Kidney (tissue), 14 donors: ENCODE data around the gene HSF4. TPM values are rescaled to one million over a fixed set of nuclear protein-coding genes. Genes with fewer than 3 reads are reported as not detected.

Source experiments
- DNase-seq, 5 donors: peaks; one replicate each; pipeline ENCODE4 v3.0.0-alpha.2; 2013 to 2020
- FAIRE-seq: peaks from 2 replicates; lab custom pipeline; 2012; peaks lifted over from hg19 to GRCh38; lab: Jason Lieb, UNC
- H3K27ac ChIP-seq, 2 donors: one replicate each; pipeline ENCODE4 v1.7.0; 2013; ENCODE audit warnings: low read depth in 2 of 2, low read length in 2 of 2, inconsistent platforms in 1 of 2
- H3K27me3 ChIP-seq: one replicate; pipeline ENCODE4 v1.7.1; 2013; ENCODE audit warnings: low read length, inconsistent platforms; ENCODE audit not compliant: control insufficient read depth, insufficient read depth
- H3K36me3 ChIP-seq, 3 donors: one replicate each; pipeline versions ENCODE4 v1.7.0 to v1.7.1; 2013; ENCODE audit warnings: low read length in 3 of 3, control low read depth in 1 of 3, inconsistent platforms in 1 of 3; ENCODE audit not compliant: insufficient read depth in 3 of 3, control insufficient read depth in 2 of 3
- H3K4me1 ChIP-seq, 3 donors: one replicate each; pipeline versions ENCODE4 v1.7.0 to v1.7.1; 2013; ENCODE audit warnings: low read length in 3 of 3, inconsistent platforms in 1 of 3, low read depth in 1 of 3; ENCODE audit not compliant: control insufficient read depth in 2 of 3, insufficient read depth in 2 of 3
- H3K4me3 ChIP-seq, 3 donors: one replicate each; pipeline versions ENCODE4 v1.7.0 to v1.8.1; 2013; ENCODE audit warnings: low read length in 3 of 3, control low read depth in 1 of 3, inconsistent platforms in 1 of 3
- H3K9ac ChIP-seq, 3 donors: one replicate each; pipeline versions ENCODE4 v1.7.0 to v1.7.1; 2013; ENCODE audit warnings: low read length in 3 of 3, control low read depth in 1 of 3, inconsistent platforms in 1 of 3
- H3K9me3 ChIP-seq, 3 donors: one replicate each; pipeline versions ENCODE4 v1.7.0 to v1.7.1; 2013; ENCODE audit warnings: low read length in 3 of 3, control low read depth in 1 of 3, inconsistent platforms in 1 of 3; ENCODE audit not compliant: control insufficient read depth in 2 of 3, insufficient read depth in 1 of 3
- CTCF ChIP-seq: IDR thresholded peaks from 3 replicates; pipeline ENCODE4 v1.5.1; 2012; ENCODE audit warnings: mild to moderate bottlenecking, moderate library complexity, borderline replicate concordance; ENCODE audit not compliant: insufficient read depth; ENCODE audit errors: extremely low read depth
- intact Hi-C: fragments of 100-400 bp; cut with DNase I; formaldehyde crosslinking; loops from one replicate; pipeline ENCODE4 v1.11.1; 2022
- polyA plus RNA-seq: library from polyadenylated mRNA; stranded (reverse); fragments of 350-450 nt; fragmentation: Illumina TruSeq; extraction: RNeasy Lipid Tissue Mini Kit (QIAGEN cat#74804); gene quantifications from one replicate; pipeline ENCODE4 v1.2.3, GENCODE V29; 2014; ENCODE audit warnings: low read depth, low replicate concordance; ENCODE audit not compliant: insufficient read depth
- total RNA-seq: library from RNA; stranded (reverse); fragmentation: NEBNext Ultra II Directional; extraction: Animal tissue kit (Norgen Biotek cat#: 25700); gene quantifications from one replicate; pipeline ENCODE4 v1.2.1, GENCODE V29; 2021
- donor health status: control.
- donor health status: control.
- donor health status: control.
- donor health status: control.
- donor health status: control.
- donor health status: DM: yes; HTN: yes; CAD: no.
- donor health status: Normal renal cell carcinoma (clear cell type).

HSF4 gene
- total and polyA plus RNA-seq, 2 donors from 2014 or later: 26.7 to 37.9 TPM

- no peak overlapping the region for H3K27ac ChIP-seq
- H3K4me1 ChIP-seq: peaks cover 0 to 46% (median 6%) of the 10 kb centered on the region in 3 donors
- H3K27me3 ChIP-seq: peaks cover 49% of the 10 kb centered on the region
- H3K36me3 ChIP-seq: no peaks in the 10 kb centered on the region
- H3K4me3 ChIP-seq: peak overlapping the region in 1 of 3 donors; percentile 18
- peak in 4 of 5 donors; percentile 28 to 57 (median 46) for DNase-seq
- no peak for TF ChIP-seq CTCF
- no peak for FAIRE-seq
- H3K9ac ChIP-seq: peak overlapping the region in 1 of 3 donors; percentile 16
- no peaks in the 10 kb centered on the region for H3K9me3 ChIP-seq
- intact Hi-C loops: no loop called here
Observed at GRCh38 chr16:67165121-67166078, 855 bp downstream of the HSF4 start.

DNA sequence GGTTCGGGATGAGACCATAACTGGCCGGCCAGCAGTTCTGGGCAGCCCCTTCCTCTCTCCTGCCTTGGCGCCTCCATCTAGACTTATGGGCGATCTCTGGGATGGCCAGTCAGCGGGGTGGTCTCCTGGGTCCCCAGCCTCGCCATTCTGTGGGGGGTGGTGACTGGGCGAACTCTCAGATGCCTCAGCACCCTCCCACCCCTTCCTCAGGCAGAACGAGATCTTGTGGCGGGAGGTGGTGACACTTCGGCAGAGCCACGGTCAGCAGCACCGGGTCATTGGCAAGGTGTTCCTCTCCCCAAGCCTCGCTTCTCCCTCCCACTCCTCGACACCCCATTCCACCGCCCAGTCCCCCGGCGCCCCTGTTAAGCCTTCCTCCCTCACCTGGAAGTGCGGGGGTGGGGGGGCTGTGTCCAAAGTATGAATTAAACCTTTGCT, 1.6 kb downstream of the HSF4 start:
- H3K4me1 ChIP-seq: peaks cover 0 to 50% (median 7%) of the 10 kb centered on the region in 3 donors

GRCh38 chr16:67166598-67167168, 2.1 kb downstream of the HSF4 start:
- no peaks in the 10 kb centered on the region for H3K36me3 ChIP-seq
- no peak for TF ChIP-seq CTCF
- H3K27me3 ChIP-seq: peaks cover 44% of the 10 kb centered on the region
- no peak for DNase-seq
- peaks cover 0 to 48% (median 4%) of the 10 kb centered on the region in 3 donors for H3K4me1 ChIP-seq
- no peak overlapping the region for H3K27ac ChIP-seq
- no peak overlapping the region for H3K4me3 ChIP-seq
- H3K9ac ChIP-seq: no peak overlapping the region
- intact Hi-C loops: no loop called here
- no peak for FAIRE-seq
- no peaks in the 10 kb centered on the region for H3K9me3 ChIP-seq

More for the DNA sequence above, 1.6 kb downstream of the HSF4 start:
- Histone ChIP-seq H3K27me3 (peaks cover 48% of the 10 kb centered on the region), H3K9ac (no peak overlapping the region), H3K36me3 (no peaks in the 10 kb centered on the region), H3K9me3 (no peaks in the 10 kb centered on the region), H3K27ac (no peak overlapping the region), H3K4me3 (no peak overlapping the region)
- peak in 1 of 5 donors; percentile 50 for DNase-seq
- no peak for TF ChIP-seq CTCF
- intact Hi-C loops: no loop called here
- no peak for FAIRE-seq
